GM19328 (cell line): Measurements from ENCODE around the gene ZC3H18.
"Not testable (repeated sequence)": the region's sequence is repeated elsewhere in the genome, so short reads cannot be mapped to it uniquely, and the experiment has no call there.

Experiments used
- ATAC-seq: cut with Tn5 transposase; IDR thresholded peaks from one replicate; pipeline ENCODE4 v1.9.1; 2021; ENCODE audit warnings: mild to moderate bottlenecking, moderate library complexity; ENCODE audit not compliant: unreplicated experiment

Gene ZC3H18

DNA sequence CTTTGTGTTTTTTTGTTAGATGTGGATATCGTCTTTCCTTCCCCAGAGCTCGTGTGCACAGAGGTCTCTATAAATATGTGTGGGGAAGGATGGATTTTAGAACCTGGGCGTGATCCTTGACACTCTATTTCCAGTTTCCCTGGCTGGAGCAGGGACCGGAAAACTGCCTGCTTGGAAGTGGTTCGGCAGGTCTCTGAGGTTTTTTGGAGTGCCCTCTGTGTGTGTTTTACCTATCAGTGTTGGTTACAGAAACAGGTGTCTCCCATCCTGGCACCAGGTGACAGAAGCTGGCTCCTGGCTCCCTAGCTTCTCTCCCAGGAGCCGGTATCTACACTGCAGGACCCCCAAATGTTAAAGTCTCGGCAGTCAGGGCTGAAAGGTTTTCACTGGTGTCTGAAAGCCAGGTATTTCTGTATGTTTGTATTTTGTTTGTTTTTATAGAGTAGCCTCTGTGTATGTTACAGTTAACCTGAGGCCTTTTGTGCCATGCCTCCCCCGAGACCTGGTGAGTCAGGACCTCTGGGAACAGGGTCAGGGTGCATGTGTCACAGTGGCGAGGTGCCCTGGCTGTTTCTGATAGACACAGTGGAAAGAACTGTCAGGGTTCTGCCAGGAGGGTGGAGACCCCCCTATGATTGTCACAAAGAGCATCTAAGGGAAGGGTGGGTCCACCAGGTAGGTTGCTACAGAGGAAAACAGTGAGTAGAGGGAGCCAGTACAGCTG is 31.3 kb downstream of the ZC3H18 start:
- ATAC-seq = no peak

DNA sequence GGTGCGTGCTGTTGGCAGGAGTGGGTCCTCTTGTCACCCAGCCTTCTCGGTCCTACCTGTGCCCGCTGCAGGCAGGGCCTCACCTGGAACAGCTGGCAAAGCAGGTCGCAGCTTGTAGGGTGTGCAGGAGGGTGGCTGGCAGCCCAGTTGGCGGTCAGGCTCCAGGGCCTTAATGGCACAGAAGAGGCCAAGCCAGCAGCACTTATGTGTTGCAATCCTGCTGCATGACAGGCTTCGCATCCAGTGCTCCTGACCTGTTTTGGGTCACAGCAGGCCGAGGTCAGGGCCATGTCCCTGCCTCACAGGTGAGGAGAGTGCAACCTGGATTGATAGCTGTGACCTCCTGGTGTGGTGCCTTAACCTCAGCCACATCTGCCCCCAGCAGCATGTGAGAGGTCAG is 31.9 kb downstream of the ZC3H18 start:
- no peak for ATAC-seq

DNA sequence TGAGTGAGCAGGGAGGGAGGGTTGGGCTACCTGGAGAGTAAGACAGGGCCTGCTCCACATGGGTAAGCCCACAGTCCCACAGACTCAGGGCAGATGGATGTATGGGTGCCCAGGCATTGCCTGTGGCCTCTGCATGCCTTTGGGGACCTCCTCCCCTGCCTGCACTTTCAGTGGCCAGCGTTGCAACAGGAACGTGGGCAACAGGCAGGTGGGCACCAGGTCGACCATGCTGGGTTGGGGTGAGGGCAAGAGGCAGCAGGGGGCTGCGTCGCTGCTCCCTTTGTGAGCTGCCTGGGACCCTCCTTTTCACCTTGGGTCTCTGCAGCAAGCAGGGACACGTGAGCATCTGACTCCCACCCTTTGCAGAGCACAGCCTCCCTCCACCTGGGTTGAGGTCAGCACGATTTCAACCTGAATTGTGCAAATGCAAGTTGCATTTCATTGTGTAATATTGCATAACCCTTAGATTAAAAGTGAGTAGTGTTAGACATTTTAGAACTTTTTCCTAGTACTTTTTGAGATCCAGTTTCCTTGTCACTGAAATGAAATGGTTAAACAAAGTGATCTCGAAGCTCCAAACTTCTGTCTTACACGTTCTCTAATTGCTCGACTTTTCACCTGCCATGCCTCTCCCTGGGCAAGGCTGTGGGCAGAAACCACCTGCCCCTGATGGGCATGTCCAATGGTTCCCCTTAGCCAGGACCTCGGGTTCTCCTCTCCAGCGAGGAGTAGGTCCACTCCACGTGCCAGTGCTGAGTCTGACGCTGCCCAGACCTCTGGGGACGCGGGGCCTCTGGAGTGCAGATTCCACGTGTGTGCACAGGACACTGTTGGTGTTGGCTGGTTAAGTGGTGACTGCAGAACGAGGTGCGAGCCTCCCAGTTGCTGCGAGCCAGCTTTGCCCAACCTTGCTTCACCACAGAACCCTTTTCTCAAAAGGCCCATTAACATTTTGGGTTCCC is 35.3 kb downstream of the ZC3H18 start:
- no peak for ATAC-seq

DNA sequence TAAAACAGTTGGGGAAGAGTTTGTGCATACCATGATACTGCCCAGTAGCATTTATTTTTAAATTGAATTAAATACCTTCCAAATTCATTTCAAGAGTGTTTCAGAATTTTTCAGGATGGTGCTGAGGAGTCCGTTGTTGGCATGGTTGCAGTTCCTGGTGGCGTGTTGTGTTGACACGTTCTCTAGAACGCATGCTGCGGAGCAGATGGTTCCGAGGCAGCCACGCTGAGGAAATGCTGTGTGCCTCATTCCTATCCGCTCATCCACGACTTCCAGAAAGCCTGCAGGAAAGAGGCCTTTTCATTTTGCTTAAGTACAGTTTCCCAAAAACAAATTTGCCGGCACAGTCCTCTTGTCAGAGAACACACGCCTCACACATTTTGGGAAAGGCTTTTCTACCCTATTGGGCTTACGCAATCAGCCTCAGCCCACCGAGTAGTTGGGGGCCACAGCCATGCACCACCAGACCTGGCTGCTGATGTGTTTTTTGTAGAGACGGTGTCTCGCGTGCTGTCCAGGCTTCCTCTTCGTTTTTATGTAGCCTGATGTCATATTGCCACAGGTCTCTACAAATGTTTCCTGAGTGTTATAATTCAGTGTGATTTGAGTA is 36.0 kb downstream of the ZC3H18 start:
- ATAC-seq = no peak

DNA sequence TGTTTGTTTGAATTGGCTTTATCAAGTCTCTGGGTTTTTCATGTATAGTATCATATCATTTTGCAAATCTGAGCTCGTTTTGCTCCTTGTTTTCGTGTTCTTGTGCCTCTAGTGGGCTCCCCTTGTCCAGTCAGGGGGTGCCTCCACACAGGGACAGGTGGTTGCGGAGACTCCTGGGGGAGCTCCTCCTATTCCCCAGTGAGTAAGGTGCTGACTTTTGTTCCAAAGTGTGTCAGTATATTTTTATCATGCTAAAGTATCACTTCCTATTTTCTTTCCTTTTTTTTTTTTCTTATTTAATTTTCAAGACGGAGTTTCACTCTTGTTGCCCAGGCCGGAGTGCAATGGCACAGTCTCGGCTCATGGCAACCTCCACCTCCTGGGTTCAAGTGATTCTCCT is 37.9 kb downstream of the ZC3H18 start:
- ATAC-seq = no peak

DNA sequence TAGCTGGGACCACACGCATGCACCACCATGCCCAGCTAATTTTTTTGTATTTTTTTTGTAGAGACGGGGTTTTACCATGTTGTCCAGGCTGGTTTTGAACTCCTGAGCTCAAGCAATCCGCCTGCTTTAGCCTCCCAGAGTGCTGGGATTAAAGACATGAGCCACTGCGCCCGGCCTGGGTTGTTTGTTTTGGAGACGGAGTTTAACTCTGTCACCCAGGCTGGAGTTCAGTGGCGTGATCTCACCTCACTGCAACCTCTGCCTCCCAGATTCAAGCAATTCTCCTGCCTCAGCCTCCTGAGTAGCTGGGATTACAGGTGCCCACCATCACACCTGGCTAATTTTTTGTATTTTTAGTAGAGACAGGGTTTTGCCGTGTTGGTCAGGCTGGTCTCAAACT is 39.2 kb downstream of the ZC3H18 start:
- ATAC-seq = not testable (repeated sequence)

DNA sequence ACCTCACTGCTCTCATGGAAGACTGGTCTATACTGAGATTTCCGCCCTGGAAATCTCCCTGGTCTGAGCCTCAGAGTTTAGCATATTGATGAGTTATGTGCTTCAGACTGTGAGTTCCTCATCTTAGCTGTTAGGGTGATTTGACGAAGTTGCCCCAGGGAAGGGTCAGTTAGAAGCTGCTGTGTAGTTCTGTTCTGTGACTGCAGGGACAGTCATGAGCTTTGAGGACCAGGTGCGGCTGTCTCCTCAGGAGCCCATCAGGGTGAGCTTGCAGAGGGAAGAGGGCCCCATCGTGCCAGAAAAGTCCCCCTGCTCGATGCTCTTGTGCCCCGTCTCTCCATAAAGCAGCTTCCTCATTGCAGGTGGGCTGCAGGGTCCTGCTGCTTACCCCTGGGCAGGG is 39.9 kb downstream of the ZC3H18 start:
- no peak for ATAC-seq

DNA sequence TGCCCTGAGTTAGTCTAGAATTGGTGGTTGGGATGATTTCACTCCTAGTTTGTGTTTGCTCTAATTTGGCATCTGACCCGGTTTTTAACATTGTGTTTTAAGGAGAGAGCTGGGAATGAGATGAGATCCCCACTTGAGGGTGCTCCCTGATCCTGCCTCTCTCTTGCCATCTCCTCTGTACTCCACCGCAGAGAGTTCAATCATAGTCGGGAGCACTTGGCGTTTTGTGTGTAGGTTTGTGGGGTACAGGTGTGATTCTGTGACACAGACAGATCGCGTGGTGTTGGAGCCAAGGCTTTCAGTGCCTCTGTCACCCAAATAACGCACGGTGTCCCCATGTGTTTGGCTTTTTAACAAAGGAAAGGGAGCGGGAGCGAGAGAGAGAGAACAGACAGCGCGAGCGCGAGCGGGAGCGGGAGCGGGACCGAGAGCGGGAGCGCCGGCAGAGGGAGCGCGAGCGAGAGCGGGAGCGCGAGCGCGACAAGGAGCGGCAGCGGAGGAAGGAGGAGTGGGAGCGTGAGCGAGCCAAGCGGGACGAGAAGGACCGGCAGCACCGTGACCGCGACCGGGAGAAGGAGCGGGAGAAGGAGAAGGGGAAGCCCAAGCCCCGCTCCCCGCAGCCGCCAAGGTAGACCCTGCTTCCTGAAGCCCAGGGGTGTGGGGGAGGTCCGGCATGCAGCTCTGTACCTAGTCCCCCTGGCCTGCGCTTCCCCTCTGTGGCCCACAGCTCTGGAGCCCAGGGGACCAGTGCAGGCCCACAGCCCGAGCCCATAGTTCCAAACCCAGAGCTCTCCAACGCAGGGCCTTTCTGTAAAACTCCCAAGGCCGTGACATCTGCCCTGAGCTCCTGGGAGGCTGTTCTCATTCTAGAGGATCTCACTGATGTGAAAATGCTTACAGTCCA is 41.0 kb downstream of the ZC3H18 start:
- ATAC-seq = no peak

DNA sequence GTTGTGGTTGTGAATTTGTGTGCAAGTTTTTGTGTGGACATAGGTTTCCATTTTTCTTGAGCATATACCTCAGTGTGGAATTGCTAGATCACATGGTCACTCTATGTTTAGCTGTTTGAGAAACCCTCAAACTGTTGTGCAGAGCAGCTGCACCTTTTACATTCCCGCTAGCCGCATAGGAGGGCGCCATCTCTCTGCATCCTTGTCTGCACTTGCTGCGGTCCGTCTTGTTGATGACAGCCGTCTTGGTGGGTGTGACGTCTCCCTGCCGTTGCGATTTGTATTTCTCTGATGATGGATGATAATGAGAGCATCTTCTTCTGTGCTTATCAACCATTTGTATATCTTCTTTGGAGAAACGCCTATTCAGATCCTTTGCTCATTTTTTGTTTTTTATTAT is 43.1 kb downstream of the ZC3H18 start:
- ATAC-seq = no peak

DNA sequence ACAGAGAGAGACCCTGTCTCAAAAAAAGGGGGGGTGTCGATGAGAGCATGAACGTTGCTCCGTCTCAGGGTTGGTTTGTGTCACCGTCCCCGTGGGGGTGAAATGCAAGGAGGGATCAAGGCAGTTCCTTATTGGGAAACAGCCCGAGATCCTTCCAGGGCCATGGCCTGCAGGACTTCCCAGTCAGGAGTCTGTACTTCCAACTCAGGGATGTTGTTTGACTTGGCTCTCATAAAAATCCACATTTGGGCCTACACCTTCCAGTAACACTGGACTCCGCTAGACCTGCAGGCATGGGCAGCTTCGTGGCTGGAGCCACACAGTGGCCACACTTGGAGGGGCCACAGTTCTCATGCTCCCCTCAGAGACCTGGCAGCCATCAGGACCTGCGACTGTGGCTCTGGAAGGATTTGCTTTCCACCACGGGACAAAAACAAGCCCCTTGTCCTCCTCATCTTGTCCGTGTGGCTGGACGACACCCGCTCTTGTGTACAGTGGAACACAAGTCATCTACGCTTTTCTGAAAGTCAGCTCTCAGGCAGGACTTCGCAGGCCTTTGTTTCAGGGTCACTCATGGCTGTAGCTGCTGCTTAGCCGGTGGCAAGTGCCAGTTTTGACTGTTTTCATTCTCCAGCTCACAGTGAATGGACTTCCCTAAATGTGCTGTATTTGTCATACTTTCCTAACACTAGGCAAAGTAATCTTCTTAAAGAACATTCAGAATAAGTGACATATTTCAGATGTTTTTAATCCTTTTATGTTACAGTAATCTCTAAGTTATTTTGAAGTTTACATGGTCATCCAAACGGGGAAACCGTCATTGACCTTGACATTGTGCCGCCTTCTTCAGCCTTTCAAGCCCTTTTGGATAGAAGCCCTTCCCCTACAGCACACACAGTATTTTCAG is 44.0 kb downstream of the ZC3H18 start:
- no peak for ATAC-seq

DNA sequence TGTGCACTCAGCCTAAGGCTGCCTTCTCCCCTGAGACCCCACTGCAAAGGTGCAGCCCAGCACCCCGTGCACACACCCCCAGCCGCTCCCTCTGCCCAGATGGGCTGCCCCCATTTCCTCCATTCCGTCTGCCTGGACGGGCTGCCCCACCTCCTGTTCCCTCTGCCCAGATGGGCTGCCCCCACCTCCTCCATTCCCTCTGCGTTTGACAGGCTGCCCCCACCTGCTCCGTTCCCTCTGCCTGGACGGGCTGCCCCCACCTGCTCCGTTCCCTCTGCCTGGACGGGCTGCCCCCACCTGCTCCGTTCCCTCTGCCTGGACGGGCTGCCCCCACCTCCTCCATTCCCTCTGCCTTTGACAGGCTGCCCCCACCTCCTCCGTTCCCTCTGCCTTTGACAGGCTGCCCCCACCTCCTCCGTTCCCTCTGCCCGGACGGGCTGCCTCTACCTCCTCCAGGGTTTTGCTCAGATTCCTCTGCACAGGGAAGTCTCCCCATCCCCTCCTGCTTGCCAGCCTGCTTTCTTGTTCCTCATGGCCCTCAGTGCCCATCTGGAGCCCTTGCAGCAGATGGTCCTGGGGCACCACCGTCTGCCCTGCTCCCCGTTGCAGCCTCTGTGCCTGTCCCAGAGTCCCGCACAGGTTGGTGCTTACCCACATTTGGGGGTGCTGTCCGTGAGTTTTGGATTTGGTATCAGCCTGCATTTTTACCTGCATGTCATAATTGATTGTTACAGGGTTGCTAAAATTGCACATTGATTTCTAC is 44.8 kb downstream of the ZC3H18 start:
- no peak for ATAC-seq

DNA sequence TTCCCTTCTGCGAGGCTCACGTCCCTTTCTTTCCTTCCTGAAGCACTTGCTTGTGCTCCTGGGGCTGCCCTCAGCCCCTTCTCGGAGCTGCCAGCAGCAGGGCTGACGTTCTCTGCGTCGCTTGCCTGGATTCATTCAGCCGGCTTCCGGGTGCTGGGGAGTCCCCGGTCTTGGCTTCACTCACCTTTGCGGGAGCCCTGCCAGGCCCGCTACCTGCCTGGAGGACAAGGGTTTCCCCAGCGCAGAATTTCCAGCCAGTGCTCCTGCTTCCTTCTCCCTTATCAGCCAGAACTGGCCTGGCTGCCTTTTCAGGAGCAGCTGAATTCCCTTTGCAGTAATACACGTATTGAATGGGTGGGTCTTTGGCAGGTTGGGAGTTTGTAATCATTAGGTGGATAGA is 46.1 kb downstream of the ZC3H18 start:
- no peak for ATAC-seq

DNA sequence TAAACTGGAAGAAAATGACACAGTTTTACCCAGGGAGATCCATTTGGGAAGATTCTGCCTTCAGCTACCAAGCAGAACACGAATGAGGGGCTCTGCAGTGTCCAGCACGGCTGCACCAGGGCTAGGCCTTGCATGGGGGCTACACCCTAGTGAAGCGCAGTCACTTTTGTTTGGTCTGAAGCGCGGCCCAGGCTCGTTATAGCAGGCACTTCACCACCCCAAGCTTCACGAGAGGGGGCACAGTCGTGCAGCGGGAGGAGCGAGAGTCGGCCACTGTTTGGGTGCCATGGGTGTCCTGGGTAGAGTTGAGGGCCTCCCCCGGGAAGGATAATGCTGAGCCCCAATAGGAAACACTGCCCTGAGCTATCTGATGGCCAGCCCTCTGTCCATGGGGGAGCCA is 46.5 kb downstream of the ZC3H18 start:
- ATAC-seq = no peak

DNA sequence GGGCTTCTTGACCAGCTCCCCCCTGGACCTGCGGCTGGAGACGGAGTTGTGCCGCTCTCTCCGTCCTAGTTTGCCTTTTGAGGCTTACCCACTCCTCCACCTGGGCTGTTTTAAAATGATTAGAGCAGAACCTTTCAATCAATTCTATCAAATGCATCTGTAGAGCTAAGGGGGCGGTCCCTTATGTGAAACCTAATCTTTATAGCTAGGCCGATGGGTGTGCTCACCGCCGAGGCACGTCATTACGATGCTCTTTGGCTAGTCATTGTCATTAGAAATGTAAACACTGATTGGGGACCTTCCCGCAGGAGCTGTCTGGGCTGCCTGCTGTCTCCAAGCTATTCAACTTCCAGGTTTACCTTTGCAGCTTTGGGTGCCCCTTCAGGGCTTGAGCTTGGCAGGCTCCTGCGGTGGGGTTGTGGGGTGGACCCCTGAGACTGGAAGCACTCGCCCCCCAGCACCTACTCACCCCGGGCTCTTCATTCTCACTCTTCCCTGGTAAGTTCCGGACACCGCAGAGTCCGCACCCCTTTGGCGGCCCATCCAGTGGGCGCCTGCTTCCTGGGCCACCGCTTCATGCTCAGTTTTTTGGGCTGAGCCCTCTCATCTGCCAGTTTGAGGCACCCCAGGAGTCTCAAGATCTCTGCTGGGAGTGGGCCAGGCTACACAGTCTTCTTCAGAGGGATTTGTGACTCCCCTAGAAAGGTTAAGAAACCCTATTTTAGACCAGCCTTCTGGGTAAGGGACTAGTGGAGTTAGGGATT is 47.2 kb downstream of the ZC3H18 start:
- ATAC-seq = no peak

DNA sequence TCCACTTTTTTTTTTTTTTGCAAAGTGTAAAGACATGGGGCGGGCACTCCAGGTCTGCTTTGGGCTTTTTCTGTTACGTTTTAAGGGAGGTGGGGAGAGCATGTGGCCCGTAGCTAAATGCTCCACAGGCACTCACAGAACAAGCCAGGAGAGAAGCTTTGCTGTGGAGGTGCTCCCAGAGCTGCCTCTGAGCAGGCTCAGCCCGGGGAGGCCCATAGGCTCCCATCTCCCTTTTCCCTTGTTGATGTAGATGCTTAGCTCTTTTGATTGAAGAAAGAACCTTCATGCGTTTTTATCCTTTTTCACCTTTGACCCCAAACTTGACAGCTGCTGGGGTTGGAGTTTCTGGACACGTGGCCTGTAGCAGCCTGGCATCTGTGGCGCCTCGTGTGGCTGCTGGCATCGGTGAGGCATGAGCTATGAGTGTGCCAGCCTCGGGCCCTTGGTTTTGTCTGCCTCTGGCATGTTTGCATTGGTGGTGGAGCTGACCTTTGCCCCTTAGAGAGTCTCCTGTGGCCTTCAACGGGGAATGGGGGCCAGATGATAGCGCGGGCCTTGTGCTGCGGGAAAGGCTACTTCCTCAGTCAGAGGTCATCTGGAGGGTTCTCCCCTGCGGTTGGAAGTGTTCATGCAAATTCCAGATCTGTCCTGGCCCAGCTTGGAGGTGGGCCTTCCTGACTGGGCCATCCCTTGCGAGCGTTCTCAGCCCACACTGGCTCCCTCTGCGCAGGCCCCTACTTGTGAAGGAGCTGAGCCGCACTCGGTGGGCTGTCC is 48.2 kb downstream of the ZC3H18 start:
- ATAC-seq = no peak

DNA sequence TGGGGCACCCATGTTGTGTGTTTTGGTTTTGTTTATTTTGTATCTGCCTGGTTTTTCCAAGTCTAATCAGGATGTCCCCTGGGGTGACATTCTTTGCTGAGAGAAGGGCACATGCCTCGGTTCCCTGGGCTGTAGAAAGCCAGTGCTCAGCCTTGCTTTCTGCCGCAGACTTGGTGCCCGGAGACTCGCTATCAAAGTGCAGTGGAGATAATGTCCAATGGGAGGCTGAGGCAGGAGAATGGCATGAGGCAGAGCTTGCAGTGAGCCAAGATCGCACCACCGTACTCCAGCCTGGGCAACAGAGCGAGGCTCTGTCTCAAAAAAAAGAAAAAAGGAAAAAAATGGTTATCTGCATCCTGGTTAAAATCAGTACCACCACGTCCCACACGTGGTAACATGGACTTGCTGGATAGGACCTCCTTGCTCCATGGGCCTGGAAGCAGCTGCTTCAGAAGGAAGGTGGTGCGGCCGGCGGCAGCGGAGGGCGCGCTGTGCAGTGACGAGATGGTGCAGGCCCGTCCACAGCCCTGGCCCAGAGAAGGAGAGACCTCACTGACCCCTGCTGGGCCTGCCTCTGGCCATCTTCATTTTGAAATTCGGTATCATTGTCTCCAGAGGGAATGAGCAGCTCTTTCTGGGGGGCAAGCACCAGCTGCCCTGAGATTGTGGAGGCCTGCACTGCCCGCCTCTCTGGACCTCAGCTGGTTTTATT is 48.9 kb downstream of the ZC3H18 start:
- ATAC-seq = no peak
